Gastrocnemius medialis (tissue), 4 donors: ENCODE measurements around the gene RNF41.

Experiments used
- CTCF ChIP-seq, 5 experiments: fragments of 450-650 bp in 3 of 5; fragments of 200-600 bp in 2 of 5; sonication (generic) in 2 of 5; IDR thresholded peaks in 4 of 5; conservative IDR thresholded peaks in 1 of 5; 1 replicate in 4 of 5; 2 replicates in 1 of 5; pipeline ENCODE4 v1.5.1; 2016 to 2019; ENCODE audit warnings: antibody characterized with exemption in 5 of 5, mild to moderate bottlenecking in 3 of 5, moderate library complexity in 3 of 5
- POLR2A ChIP-seq, 2 donors: fragments of 450-650 bp; IDR thresholded peaks; one replicate each; pipeline ENCODE4 v1.6.1; 2017; ENCODE audit warnings: antibody characterized with exemption in 2 of 2, mild to moderate bottlenecking in 2 of 2, moderate library complexity in 2 of 2

- TF ChIP-seq POLR2A (IDR thresholded peaks at IDR 0.05) (peak; percentile 97 to 98), CTCF (IDR thresholded peaks at IDR 0.05 in 4 of 5, conservative IDR thresholded peaks at IDR 0.05 in 1 of 5) (peak in 1 of 5 experiments; percentile 7)
Observed at GRCh38 chr12:56158029-56158925, 63.4 kb downstream of the RNF41 start, which contains the start of gene MYL6.
